Rectal smooth muscle tissue (tissue), 1 donor: Measurements from ENCODE around the gene HTR2B.

ENCODE experiments used
- H3K27ac ChIP-seq: one replicate; pipeline ENCODE4 v1.7.0; 2013; ENCODE audit warnings: low read depth, low read length, inconsistent platforms
- H3K27me3 ChIP-seq: one replicate; pipeline ENCODE4 v1.7.0; 2013; ENCODE audit warnings: low read length; ENCODE audit not compliant: control insufficient read depth, insufficient read depth
- H3K36me3 ChIP-seq: one replicate; pipeline ENCODE4 v1.7.0; 2013; ENCODE audit warnings: low read length; ENCODE audit not compliant: control insufficient read depth, insufficient read depth
- H3K4me1 ChIP-seq: one replicate; pipeline ENCODE4 v1.7.0; 2013; ENCODE audit warnings: low read length; ENCODE audit not compliant: control insufficient read depth, insufficient read depth
- H3K4me3 ChIP-seq: one replicate; pipeline ENCODE4 v1.7.0; 2013; ENCODE audit warnings: low read length
- H3K9ac ChIP-seq: one replicate; pipeline ENCODE4 v1.7.0; 2013; ENCODE audit warnings: low read length

The HTR2B gene

DNA sequence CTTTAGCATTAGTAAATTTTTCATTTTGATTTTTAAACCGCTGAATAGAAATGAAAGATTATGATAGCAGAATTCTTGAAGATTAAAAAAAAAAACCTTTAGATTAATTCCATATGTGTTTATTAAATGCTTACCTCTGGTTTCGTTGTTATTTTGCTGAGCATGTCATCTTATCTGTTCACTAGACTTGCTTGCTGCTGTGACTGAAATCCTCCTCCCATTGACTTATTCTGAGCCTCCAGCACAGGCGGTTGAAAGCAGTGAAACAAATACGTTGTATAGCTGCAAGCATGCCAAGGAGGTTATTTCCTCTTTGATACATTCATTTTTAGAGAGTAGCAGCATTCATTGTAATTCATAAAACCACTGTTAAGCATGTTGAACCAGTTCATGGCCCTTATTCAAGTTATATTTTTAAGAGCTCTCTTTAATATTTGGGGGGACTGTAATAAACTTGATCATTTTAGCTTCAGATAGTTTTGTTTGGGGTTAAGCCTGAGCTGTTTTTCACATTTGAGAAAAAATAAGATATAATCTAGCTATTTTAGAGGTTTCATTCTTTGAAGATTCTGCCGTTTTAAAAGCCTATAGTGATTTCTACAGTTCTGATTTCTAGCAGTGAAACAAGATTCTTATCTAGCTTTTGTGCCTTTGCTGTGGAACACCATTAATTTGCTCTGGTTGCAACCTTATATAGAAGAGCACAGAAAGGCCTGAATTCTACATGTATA, at the start of gene HTR2B:
Gene HTR2B (minus strand): TSS at position 205 of the 731 bp plus-strand sequence. CDS start 1,278 bp downstream, outside the sequence.
- Histone ChIP-seq H3K27me3 (no peaks in the 10 kb centered on the region), H3K4me1 (peaks cover 3% of the 10 kb centered on the region), H3K9ac (no peak within 1 kb of the TSS), H3K4me3 (no peak within 1 kb of the TSS), H3K36me3 (no peaks in the 10 kb centered on the region), H3K27ac (peak within 1 kb of the TSS; percentile 65)

DNA sequence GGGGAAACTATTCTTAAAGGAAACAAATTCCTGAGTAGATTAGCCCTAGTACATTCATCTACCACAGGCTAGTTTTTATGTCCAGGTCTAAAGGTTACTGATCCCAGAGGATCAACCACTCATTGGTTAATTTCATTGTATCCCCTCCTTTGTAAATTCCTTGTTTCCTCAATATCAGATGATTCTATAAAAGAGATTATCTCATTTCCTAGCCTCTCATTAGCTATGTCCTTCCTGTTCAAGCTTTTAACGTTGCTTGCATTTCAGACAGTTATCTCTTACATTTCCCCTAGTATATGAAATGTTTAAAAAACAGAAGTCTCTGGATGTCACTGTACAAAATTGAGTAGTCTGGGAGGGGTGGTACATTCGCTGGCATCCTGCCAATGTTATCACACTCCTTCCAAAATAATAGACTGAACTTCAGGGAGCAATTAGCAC, 49.4 kb upstream of the HTR2B start:
- no peaks in the 10 kb centered on the region for H3K27me3 ChIP-seq
- H3K9ac ChIP-seq = no peak overlapping the region
- peaks cover 3% of the 10 kb centered on the region for H3K4me1 ChIP-seq
- H3K27ac ChIP-seq = no peak overlapping the region
- peaks cover 7% of the 10 kb centered on the region for H3K36me3 ChIP-seq
- no peak overlapping the region for H3K4me3 ChIP-seq

DNA sequence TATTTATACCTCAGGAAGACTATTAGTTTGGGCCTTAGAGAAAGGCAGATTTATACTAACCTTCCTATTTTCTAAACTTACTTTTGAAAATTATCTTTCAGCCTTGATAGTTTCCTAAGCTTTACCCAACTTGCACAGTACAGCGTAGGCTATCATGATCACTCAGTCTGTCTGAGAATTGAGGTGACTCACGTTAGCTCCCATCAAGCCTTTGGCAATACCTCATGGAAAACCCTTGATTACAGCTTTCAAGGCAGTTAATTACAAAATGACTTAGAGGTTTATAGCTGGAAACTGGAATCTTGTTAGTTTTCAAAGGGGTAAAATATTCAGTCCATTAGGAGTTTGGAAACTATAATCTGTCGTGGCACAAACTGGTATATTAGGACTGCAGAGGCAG, 47.2 kb upstream of the HTR2B start:
- H3K4me1 ChIP-seq = peaks cover 3% of the 10 kb centered on the region
- H3K36me3 ChIP-seq = peaks cover 10% of the 10 kb centered on the region
- H3K9ac ChIP-seq = no peak overlapping the region
- H3K4me3 ChIP-seq = no peak overlapping the region
- no peaks in the 10 kb centered on the region for H3K27me3 ChIP-seq
- H3K27ac ChIP-seq = no peak overlapping the region

DNA sequence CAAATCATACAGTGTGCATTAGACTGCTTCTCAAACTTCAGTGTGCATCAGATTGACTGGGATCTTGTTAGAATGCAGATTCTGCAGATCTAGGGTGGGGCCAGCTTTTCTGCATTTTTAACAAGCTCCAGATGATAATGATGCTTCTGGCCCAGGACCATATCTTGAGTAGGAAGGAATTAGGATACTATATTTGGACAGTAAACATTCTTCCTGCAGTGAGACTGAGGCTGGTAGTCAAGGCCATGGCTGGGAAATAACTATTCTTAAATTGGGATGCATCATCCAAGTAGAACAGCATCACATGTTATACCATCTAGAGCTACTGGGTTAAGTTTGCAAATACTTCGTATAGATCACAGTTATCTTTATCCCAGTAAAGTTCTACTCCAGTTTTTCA, 45.2 kb upstream of the HTR2B start:
- H3K4me3 ChIP-seq = no peak overlapping the region
- no peak overlapping the region for H3K27ac ChIP-seq
- peaks cover 3% of the 10 kb centered on the region for H3K4me1 ChIP-seq
- H3K36me3 ChIP-seq = peaks cover 12% of the 10 kb centered on the region
- H3K27me3 ChIP-seq = no peaks in the 10 kb centered on the region
- H3K9ac ChIP-seq = no peak overlapping the region

DNA sequence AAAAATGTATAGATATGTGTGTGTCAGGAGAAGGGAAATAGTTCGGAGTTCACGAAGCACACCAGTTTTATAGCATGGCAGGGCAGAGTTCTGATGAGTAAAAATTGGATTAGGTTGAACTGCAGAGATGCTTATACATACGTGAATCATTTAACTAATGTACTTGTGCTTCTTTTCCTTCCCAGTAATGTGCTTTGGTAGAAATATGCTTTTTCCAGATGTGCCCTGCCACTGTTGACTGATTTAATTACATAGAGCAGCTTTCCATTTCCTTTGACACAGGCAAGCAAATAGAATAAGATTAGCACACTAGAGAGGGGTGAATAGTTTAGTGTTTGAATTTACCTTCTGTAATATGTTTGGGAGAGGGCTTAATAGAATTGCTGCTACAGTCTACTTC, 44.6 kb upstream of the HTR2B start:
- Histone ChIP-seq H3K4me1 (peaks cover 3% of the 10 kb centered on the region), H3K4me3 (no peak overlapping the region), H3K27ac (no peak overlapping the region), H3K9ac (no peak overlapping the region), H3K36me3 (peaks cover 12% of the 10 kb centered on the region), H3K27me3 (no peaks in the 10 kb centered on the region)

DNA sequence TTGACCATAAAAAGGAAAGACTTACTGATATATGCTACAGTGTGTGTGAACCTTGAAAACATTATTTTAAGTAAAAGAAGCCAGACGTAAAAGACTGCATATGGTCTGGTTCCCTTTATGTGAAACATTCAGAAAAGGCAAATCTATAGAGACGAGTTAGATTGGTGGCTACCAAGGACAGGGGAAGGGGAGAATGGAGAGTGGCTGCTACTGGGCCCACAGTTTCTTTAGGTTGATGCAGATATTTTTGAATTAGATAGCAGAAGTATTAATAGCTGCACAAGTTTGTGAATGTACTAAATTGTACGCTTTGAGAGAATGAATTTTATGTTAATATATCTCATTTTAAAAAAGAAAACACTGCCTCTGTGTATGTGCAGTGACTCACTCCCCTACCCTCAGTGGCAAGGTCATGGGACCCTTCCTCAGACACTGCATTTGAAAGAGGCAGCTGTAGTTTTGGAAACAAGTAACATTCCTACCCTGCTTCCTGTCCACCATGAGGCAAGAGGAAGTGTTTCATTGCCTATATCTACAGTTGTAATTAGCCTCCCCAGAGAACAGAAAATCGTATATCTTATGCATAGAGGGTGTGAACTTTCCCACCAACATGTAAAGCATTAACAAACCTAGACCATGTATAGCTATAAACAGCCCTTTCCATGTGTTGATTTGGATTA, 43.8 kb upstream of the HTR2B start:
- Histone ChIP-seq H3K4me3 (no peak overlapping the region), H3K4me1 (peaks cover 3% of the 10 kb centered on the region), H3K27me3 (no peaks in the 10 kb centered on the region), H3K9ac (no peak overlapping the region), H3K36me3 (peaks cover 12% of the 10 kb centered on the region), H3K27ac (no peak overlapping the region)

DNA sequence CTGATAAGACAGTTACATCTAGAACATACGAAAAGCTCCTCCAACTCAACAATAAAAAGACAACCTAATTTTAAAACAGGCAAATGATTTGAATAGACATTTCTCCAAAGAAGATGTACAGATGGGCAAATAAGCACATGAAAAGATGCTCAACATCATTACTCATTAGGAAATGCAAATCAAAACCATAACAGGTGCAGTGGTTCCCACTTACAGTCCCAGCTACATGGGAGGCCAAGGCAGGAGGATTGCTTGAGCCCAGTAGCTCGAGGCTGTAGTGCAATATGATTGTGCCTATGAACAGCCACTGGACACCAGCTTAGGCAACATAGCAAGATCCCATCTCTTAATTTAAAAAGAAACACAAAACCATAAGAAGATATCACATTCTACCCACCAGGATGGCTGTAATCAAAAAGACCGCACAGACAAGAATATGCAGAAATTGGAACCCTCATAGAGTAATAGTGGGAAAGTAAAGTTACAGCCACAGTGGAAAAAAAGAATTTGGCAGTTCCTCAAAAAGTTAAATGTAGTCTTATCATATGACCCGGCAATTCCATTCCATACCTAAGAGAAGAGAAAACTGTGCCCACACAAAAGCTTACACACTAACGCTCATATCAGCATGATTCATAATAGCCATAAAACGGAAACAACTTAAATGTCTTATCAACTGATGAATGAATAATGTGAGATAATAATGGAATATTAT, 43.1 kb upstream of the HTR2B start:
- no peak overlapping the region for H3K27ac ChIP-seq
- H3K36me3 ChIP-seq = peaks cover 12% of the 10 kb centered on the region
- H3K4me1 ChIP-seq = peaks cover 3% of the 10 kb centered on the region
- H3K9ac ChIP-seq = no peak overlapping the region
- H3K27me3 ChIP-seq = no peaks in the 10 kb centered on the region
- no peak overlapping the region for H3K4me3 ChIP-seq

DNA sequence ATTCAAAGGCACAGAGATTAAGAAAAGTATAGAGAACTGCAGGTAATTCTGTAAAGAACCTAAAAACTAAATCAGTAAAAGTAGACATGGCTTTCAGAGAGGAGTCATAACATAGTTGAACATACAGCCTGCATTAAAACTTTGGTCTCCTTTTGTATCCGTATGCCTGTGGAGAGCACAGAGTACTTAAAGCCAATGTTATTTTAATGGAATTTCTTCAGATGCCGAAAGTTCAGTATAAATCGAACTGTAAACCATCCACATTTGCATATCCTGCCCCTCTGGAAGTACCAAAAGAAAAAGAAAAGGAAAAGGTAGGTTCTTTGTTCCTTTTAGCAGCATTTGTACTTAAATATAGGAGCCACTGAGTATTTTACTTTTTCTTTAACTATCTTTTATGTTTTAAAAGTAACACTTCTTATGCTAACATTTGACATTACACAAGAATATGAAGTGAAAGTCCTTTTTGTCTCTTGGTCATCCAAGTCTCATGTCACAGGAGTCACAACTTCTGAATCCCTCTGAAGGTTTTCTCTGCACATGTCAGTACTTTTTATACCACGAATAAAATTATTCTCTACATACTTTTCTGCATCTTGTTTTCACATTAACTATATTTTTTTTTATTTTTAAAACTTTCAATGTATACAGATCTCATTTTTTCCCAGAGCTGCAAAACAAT, 38.7 kb upstream of the HTR2B start:
- H3K27me3 ChIP-seq = no peaks in the 10 kb centered on the region
- peaks cover 2% of the 10 kb centered on the region for H3K4me1 ChIP-seq
- peaks cover 5% of the 10 kb centered on the region for H3K36me3 ChIP-seq
- no peak overlapping the region for H3K27ac ChIP-seq
- H3K9ac ChIP-seq = no peak overlapping the region
- no peak overlapping the region for H3K4me3 ChIP-seq

DNA sequence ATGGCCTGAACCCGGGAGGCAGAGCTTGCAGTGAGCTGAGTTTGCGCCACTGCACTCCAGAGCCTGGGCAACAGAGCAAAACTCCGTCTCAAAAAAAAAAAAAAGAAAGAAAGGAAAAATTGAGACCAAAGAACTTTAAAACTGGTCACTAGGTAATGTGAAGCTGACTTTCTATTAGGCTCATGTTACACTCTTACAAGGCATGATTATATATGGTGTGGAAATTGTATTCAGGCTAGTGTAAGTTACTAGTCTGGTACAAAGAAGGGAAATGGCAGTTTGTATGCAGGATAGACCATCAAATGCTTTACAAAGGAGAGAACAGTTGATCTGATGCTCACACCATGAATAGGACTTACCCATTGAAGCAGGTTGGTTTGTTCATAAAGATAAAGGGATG, 38.2 kb upstream of the HTR2B start:
- no peaks in the 10 kb centered on the region for H3K27me3 ChIP-seq
- no peak overlapping the region for H3K27ac ChIP-seq
- no peak overlapping the region for H3K9ac ChIP-seq
- peaks cover 5% of the 10 kb centered on the region for H3K36me3 ChIP-seq
- no peak overlapping the region for H3K4me3 ChIP-seq
- H3K4me1 ChIP-seq = peaks cover 2% of the 10 kb centered on the region

DNA sequence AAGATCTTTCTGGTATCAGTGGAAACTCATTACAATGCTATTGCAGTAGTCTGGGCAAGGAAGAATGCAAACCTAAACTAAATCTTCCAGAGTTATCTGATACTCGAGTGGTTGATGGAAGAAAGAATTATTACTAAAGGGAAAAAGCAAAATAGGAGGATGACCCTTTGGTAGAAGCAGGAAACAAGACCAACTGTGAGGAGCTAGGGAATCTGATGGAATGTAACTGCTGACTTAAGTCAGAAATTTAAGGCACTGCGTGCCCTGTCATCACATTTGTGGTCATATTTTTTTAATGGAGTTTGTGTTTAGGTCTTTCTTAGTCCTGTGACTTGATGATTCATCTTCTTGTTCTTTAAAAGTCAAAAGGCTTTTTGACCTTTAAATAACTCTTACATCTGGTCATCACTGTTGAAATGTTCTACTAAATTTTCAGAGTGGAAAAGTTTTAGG, 37.1 kb upstream of the HTR2B start:
- H3K27me3 ChIP-seq = no peaks in the 10 kb centered on the region
- H3K36me3 ChIP-seq = peaks cover under 1% of the 10 kb centered on the region
- no peak overlapping the region for H3K9ac ChIP-seq
- H3K27ac ChIP-seq = peak overlapping the region; percentile 59
- H3K4me1 ChIP-seq = peaks cover 2% of the 10 kb centered on the region
- H3K4me3 ChIP-seq = no peak overlapping the region

DNA sequence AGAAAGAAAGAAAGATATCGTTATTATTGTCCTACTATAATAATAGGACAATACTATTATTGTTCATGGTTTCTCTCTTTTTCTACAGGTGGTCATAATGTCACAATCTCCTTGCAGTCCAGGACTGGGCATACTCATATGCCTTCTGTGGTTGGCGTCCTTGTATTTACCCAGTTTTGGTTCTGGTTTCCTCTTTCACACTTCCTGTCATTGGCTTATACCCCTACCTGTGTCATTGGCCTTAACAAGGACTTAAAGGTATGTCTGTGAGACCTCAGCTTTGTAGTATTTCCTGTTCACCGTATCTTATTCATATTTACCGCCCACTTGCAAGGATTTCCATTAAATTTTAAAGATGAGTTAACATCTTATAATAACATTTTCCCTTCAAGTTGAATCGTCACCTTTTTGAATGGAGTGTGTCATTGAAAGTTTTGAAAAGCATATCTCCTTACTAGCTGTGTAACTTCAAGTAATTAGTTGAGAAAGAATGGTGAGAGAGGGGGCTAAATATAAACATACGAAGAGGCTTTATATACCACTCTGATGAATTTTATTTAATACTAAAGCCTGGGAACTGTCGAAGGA, 36.5 kb upstream of the HTR2B start:
- H3K36me3 ChIP-seq = no peaks in the 10 kb centered on the region
- H3K4me3 ChIP-seq = no peak overlapping the region
- H3K9ac ChIP-seq = no peak overlapping the region
- H3K27ac ChIP-seq = no peak overlapping the region
- H3K27me3 ChIP-seq = no peaks in the 10 kb centered on the region
- peaks cover 2% of the 10 kb centered on the region for H3K4me1 ChIP-seq

DNA sequence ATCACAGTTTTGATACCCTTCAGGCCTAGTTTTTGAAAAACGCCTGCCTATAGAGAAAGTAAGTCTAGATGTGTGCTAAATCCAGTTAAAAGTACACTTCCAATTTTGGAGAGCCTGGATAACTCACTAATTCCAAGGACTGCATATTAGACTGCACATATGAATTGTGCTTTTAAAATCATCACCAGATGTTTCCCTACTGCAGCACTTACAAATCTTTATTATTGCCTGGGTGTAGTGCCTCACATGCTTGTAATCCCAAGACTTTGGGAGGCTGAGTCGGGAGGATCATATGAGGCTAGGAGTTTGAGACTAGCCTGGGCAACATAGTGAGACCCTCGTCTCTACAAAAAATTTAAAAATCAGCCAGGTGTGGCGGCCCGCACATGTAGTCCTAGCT, 35.9 kb upstream of the HTR2B start:
- no peaks in the 10 kb centered on the region for H3K36me3 ChIP-seq
- H3K4me3 ChIP-seq = no peak overlapping the region
- H3K27ac ChIP-seq = no peak overlapping the region
- H3K9ac ChIP-seq = no peak overlapping the region
- no peaks in the 10 kb centered on the region for H3K27me3 ChIP-seq
- H3K4me1 ChIP-seq = peaks cover 2% of the 10 kb centered on the region
